HG02798 (cell line): ENCODE results near the gene PRSS16.

Experiments used
- ATAC-seq: cut with Tn5 transposase; IDR thresholded peaks from one replicate; pipeline ENCODE4 v1.9.1; 2021; ENCODE audit warnings: mild to moderate bottlenecking; ENCODE audit not compliant: unreplicated experiment, poor library complexity

PRSS16 gene

DNA sequence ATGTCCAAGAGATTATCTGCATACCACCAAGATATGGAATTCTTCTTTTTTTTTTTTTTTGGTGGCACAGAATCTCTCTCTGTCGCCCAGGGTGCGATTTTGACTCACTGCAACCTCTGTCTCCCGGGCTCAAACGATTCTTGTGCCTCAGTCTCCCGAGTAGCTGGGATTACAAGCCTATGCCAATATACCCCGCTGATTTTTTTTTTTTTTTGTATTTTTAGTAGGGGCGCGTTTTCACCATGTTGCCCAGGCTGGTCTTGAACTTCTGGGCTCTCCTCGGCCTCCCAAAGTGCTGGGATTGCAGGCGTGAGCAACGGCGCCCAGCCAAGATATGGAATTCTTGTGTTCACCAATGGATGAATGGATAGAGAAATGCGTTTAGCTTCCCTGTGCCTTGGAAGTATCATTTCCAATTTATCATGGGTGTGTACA, 33.6 kb downstream of the PRSS16 start:
- no peak for ATAC-seq

DNA sequence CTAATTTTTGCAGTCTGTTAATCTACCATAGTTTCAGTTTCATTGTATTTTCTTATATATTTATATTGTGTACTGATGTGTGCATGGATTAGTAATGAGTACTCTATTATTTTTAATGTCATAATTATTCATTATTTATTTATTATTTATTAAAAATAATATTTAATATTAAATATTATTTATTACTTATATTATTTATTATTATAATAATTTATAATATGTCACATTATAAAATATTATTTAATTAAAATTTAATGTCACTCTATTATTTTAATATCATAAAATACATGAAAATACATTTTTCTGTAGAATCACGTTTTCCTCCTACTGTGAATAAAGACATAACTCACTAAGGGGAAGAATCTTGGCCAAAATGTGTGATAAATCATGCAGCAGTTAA, 34.1 kb downstream of the PRSS16 start:
- no peak for ATAC-seq

DNA sequence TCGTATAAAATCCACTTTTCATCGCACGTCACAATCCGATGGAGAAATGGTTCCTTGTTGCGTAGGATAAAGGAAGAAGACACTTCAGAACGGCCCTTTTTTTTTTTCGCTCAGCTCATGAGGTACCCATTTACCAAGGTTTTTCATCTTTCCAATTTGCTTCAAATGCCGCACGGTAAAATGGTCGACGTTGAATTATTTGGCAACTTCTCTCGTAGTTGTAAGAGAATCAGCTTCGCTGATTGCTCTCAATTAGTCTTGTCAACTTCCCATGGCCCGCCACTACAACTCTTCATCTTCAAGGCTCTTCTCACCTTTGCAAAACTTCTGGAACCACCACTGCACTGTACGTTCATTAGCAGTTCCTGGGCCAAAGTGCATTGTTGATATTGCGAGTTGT, 35.8 kb downstream of the PRSS16 start:
- ATAC-seq, result no peak

DNA sequence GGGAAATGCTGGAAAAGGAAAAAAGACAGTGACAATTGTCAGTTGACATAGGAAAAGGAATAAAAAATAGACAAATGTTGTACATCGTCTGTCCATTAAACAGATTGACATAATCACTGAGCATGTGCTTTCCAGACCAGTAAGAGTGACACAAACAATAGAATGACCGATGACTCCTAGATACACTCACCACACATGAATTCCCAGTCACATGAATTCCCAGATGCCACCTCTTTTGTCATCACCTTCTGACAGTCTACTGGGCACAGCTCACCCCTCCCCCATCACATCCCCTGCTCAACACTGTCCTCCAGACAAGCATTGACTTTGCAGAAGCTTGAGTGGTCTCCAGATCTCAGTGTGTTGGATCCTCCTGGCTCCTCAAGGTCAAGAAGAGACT, 38.6 kb downstream of the PRSS16 start:
- no peak for ATAC-seq

DNA sequence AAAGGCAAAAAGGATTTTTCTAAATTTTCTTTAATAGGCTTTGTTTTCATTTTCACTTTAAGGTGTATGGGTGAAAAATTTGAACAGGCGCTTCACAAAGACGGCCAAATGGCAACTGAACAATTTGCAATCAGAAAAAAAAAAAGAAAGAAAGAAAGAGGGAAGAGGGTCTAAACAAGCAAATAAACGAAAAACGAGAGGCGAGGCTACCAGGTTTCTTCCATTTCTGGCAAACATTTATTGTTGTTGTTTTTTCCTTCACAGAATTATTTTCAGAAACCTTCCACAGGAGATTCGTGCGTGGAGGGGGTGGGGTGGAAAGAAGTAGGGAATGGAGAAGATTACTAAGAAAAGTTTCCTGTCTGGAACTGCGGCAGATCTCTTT, 40.2 kb downstream of the PRSS16 start:
- ATAC-seq, result no peak

DNA sequence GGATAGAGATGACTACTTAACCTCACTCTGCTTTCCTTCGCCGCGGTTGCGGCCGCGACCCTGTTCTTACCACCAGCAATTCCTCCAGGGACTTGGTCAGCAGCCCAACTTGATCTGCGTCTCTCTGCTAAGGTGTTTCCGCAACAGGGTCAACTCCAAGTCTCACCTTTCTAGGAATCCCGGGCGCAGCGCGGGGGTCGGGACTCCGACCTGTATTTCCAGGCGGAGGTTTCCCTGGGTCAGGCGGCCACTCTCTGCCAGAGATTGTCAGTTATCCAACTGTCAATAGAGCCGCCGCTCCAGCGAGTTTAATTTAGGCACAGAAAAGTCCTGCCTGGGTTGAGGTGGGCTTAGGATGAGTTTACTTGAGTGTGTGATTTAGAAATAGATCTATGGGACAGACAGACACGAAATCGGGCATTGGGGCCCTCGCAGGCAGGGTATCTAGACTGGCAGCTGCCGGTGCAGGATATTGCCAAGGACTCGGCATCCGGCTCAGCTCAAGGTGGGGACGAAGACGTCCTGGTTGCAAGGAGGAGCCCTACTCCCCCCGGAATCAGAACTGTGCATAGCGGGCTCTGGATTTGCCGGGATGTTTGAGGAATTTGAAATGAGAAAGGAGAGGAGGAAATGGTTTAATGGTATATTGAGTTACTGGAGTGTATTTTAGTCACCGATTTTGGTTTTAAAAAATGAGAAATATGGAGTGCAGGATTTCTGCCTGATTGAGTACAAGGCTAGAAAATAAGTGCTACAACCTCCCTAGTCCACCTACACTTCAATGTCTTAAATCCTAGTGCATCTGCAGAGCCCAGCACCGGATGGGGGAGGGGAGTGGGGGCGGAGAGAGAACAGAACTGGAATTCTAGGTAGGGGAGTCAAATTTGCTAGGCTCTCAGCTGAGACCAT, 40.9 kb downstream of the PRSS16 start:
- ATAC-seq, result no peak

DNA sequence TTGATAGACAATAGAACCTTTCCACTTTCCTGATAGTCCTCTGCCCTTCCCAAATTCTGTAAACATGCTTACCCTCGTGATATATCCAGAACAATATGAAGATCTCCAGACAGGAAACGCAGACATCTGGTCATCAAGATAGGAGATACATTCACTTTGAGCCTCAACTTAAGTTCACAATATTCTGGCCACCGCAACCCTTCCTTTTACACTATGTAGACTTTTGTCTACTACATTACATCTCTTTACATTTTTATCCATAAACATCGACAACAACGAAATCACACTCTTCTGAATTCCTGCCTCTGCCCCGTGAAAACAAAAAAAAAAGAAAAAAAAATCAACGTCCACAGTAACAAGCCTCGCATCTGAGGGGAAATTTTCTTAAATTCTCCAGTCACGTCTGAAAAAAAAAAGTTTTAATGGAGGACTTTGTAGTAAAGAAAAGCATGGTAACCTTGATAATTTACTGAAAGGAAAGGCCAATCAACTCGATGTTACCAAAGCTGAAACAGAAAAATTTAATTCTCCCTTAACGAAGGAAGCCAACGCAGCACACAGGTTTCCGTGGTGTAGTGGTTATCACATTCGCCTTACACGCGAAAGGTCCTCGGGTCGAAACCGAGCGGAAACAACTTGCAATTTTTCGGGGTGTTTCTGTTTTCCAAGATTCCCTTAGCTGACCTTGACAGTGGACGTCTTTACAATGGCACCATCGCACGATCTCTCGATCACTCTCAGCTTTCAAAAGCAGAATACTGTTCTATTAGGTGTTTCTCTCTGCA, 42.8 kb downstream of the PRSS16 start:
- no peak for ATAC-seq

DNA sequence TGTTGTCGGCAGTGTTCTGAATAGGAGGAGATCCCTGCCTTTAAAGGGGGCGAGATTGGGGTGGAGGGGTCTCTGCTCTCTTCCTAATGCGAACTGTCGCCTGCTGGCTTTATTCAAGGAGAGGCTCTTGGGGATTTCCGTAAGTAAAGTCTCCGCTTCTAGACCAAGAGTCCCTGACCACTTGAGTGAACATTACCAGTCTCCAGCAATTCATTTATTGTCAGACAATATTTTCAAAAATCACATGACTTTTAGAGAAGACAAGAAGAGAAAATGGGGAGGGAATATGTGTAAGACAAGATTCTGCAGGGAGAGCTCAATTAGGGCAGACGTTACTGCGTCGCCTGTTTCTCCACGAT, 43.3 kb downstream of the PRSS16 start:
- no peak for ATAC-seq

DNA sequence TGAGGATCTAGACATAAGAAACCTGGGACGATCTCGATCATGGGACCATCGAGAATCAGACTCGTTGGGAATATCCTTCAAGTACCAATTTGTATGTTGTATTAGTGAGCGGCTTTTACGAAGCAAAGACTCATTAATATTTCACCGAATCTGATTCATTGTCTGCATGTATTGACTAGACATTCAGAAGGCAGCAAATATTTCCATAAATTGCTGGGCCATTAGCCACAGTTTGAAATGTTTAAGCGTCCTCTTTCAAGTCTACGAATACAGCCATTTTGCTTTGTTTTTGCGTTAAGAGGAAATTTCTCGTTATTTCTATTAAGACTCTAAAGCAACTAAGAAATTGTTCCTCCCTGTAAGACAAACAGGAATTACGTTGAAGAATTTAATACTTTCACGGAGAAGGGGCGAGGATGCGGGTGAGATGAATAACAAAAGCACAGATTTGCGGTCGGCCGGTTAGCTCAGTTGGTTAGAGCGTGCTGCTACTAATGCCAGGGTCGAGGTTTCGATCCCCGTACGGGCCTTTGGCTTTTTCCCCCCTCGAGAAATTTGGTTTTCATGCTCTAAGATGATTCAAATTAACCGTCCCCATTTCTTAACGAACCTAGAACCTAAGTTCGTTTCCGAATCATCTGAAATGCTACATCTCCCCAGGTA, 46.1 kb downstream of the PRSS16 start:
- no peak for ATAC-seq

DNA sequence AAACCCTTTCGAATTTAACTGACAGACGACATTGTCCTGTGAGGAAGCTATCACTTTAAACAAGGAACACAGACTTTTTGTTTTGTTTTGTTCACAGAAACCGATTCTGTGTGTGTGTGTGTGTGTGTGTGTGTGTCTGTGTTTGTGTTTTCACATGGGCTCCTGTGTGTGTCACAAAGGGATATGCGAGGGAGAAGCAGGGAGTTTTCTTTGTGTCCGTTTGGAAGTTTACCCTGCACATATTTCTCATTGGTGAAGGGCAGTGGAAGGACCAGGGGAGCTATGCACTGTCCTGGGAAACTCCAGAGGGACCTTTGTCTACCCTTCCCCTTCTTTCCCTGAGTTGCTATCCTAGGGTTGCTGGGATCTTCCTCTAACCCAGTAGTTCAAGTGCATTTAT, 46.9 kb downstream of the PRSS16 start:
- no peak for ATAC-seq

DNA sequence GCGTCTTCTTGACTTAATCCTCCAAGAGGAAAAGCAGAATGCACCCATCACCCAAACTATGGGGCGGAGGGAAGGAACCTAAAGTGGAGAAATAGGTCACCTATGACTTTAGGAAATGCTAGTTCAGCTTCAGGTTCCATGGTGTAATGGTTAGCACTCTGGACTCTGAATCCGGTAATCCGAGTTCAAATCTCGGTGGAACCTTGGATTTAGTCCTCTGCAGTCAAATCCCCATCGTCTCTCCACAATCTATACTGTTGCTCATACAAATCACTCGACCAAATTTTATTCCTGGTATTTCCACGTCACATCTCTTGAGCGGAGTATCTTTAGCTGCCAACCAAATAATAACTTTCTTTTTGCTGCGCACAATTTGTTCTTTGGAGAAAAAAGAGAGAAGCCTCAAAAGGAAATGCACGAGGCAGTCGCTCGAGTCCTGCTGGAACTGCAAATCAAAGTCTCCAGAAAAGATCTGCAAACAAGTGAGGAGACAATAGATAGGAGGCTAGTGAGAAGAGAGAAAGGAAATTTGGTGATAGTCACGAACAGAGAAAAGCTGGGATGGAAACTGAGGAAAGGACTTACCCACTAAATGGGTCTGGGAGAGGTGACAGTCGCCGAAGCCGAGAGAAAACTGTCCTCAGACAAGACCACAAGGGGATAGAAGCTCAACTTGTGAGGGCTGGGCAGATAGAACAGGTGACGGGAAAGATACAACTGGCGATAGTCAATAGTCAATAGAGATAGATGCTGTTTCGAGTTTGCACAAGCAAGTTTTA, 48.0 kb downstream of the PRSS16 start:
- ATAC-seq, result no peak

DNA sequence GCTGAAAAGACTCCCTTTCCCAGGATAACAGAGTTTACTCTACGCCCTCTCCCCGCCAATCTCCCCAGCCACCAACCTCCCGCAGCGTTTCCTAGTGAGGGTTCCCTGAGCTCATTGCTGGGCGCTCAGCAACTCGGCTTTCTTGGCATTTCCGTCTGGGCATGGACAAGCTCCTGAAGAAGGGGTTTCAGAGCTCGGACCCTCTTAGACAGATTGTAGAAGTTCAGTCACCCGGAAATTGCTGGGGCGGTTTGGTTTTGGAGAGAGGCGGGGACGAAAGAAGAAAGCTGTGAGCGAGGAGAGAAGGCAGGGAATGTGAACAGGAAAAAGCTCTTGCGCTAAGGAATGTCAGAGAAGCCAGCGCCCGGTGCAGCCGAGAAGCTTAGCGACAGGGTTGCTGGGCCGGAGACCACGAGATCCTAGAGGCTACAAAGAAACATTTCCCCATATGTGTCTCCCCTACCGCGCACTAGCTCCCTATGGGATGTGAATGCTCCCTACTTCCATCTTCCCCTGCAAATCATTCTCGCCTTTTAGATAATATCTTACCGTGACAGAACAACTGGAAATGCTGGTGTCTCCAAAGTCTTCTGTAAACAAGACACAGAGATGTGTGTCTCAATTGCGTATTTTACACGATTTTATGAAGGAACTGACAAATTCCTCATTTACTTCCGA, 48.7 kb downstream of the PRSS16 start:
- no peak for ATAC-seq

DNA sequence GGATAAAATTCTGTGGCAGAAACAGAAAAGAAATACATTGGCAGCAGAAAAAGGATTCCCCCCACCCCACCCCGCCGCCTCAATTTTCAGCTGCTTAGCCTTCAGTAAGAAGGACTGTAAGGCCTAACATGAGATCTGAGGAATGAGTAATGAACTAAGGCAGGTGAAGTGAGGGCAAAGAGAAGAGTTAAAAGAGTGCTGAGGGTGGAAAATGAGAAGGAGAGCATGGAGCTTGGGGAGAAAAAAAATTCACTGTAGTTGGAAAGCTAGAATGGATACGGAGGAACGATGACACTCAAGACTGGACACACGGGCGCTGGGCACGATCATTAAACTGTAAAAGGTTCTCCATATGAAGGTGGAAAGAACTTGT, 50.0 kb downstream of the PRSS16 start:
- no peak for ATAC-seq

DNA sequence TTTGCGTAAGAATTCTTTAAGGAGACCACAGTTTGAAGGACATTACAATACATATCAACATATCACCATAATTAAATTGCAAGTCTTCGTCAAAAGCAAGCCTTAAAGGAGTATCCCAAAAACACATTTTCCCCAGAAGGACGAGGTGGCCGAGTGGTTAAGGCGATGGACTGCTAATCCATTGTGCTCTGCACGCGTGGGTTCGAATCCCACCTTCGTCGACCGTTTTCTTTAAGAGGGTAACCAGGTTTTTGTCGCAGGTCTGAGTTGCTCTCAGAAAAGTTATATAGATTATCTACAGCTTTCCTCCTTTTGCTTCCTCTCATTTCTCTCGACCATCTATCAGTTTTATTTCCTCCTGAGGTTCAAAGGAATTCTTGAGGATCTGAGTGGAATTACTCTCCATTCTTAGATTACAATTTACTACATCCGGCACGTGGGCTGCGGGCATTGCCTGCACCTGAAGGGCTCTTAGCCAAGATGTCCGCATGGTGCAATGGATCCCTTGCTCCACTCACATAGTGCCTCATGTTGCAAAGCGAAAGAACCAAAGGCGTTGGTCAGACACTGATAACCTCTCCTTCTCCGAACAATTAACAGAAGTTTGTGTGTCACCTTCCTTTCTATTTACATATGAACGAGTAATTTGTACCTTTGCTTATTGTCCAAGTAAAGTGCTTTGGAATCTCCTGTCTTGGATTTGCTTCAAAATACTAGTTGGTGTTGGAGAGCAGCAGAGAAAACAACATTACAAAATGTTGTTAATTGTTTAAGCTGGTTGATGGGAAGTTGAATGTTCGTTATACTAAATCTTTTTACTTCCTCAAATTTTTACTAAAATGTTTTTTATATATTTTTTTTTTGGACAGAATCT, 50.6 kb downstream of the PRSS16 start:
- no peak for ATAC-seq

DNA sequence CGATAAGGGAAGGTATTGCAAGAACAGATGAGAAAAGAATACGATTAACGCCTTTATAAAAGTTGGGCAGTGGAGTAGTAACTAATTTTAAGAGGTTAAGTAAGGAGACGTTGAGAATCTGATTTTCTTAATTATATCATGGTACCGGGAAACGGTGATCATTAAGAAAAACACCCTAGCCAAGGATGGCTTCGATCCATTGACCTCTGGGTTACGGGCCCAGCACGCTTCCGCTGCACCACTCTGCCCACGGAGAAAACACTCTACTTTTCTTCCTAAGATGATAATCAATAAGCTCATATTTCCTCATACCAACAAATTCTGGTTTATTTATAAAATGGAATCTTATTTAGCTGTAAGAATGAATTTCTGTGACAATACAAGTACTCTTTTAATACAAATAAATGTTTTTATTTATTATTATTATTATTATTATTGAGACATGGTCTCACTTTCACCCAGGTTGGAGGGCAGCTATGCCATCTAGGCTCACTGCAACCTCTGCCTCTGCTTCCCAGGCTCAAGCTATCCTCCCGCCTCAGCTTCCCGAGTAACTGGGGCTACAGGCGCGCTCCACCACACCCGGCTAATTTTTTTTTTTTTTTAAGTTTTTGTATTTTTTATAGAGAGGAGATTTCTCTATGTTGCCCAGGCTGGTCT, 56.2 kb downstream of the PRSS16 start:
- no peak for ATAC-seq
